Activated CD8-positive, alpha-beta memory T cell treated with anti-CD3 and anti-CD28 coated beads for 36 hours (primary cell): ENCODE measurements around the gene LRRC36. TPM values are rescaled to one million over a fixed set of nuclear protein-coding genes. Genes with fewer than 3 reads are reported as not detected.
"Not testable (repeated sequence)": the region's sequence is repeated elsewhere in the genome, so short reads cannot be mapped to it uniquely, and the experiment has no call there.

Source experiments
- CTCF ChIA-PET: fragments of 350-600 bp; sonication (Branson Sonifier 250); formaldehyde crosslinking; loops from one replicate; lab custom pipeline; 2021; ENCODE audit warnings: antibody characterized with exemption; lab: Charles Lee
- POLR2A ChIA-PET: fragments of 350-600 bp; sonication (Branson Sonifier 250); formaldehyde crosslinking; loops from one replicate; lab custom pipeline; 2021; ENCODE audit warnings: antibody characterized with exemption; lab: Charles Lee
- total RNA-seq, 2 experiments: library from RNA; stranded (reverse); gene quantifications; one replicate each; pipeline ENCODE4 v1.2.3, GENCODE V29; 2021

Gene LRRC36
- total RNA-seq, 2 experiments from 2014 or later: 0.55 to 1.1 TPM

- CTCF ChIA-PET: interaction anchor here (0.9 kb wide), 1 partner anchor 15 kb away, joined by 3 read pairs; no protein-coding TSS in a partner anchor
- POLR2A ChIA-PET: no interaction called here
Observed at GRCh38 chr16:67372664-67373063, 46.0 kb downstream of the LRRC36 start.

GRCh38 chr16:67376012-67376411 is 49.4 kb downstream of the LRRC36 start:
- CTCF ChIA-PET, POLR2A ChIA-PET: not testable (repeated sequence)

- ChIA-PET CTCF (interaction anchor here (0.9 kb wide), 1 partner anchor 100 kb away, joined by 3 read pairs; no protein-coding TSS in a partner anchor), POLR2A (no interaction called here)
Observed at GRCh38 chr16:67378642-67379041, 52.0 kb downstream of the LRRC36 start.

GRCh38 chr16:67383284-67383683 is 56.7 kb downstream of the LRRC36 start:
- POLR2A ChIA-PET: no interaction called here
- CTCF ChIA-PET: interaction anchor here (0.5 to 0.9 kb wide), 2 partner anchors 10 to 123 kb away, joined by 3 read pairs; no protein-coding TSS in a partner anchor

GRCh38 chr16:67384778-67385510 is 58.3 kb downstream of the LRRC36 start:
- POLR2A ChIA-PET: no interaction called here
- CTCF ChIA-PET: interaction anchor here (1.6 kb wide), 1 partner anchor 81 kb away, joined by 3 read pairs; no protein-coding TSS in a partner anchor

- ChIA-PET POLR2A (no interaction called here), CTCF (interaction anchor here (0.8 to 0.9 kb wide), 3 partner anchors 13 to 107 kb away, joined by 3 to 4 read pairs (median 3); no protein-coding TSS in a partner anchor)
Observed at GRCh38 chr16:67386861-67387455, 60.3 kb downstream of the LRRC36 start.

GRCh38 chr16:67387479-67388079 is 61.0 kb downstream of the LRRC36 start:
- CTCF ChIA-PET: no interaction called here

GRCh38 chr16:67388191-67388590 is 61.6 kb downstream of the LRRC36 start:
- POLR2A ChIA-PET: no interaction called here
- CTCF ChIA-PET: no interaction called here

More at GRCh38 chr16:67387479-67388079, 61.0 kb downstream of the LRRC36 start:
- POLR2A ChIA-PET: no interaction called here

GRCh38 chr16:67388591-67388990 is 62.0 kb downstream of the LRRC36 start:
- ChIA-PET POLR2A (interaction anchor here (0.7 kb wide), 1 partner anchor 748 kb away, joined by 10 read pairs; no protein-coding TSS in a partner anchor), CTCF (no interaction called here)

- POLR2A ChIA-PET: no interaction called here
- CTCF ChIA-PET: interaction anchor here (0.6 kb wide), 1 partner anchor 121 kb away, joined by 3 read pairs; no protein-coding TSS in a partner anchor
Observed at GRCh38 chr16:67389911-67390815, 63.5 kb downstream of the LRRC36 start.

GRCh38 chr16:67390816-67391423 is 64.3 kb downstream of the LRRC36 start:
- POLR2A ChIA-PET: no interaction called here
- CTCF ChIA-PET: interaction anchor here (0.6 kb wide), 1 partner anchor 66 kb away, joined by 3 read pairs; no protein-coding TSS in a partner anchor

GRCh38 chr16:67391424-67392300 is 65.0 kb downstream of the LRRC36 start:
- CTCF ChIA-PET: interaction anchor here (0.6 kb wide), 1 partner anchor 66 kb away, joined by 3 read pairs; no protein-coding TSS in a partner anchor
- POLR2A ChIA-PET: no interaction called here

- ChIA-PET POLR2A (interaction anchor here (0.6 kb wide), 1 partner anchor 299 kb away, joined by 7 read pairs; no protein-coding TSS in a partner anchor), CTCF (interaction anchor here (1.2 to 1.8 kb wide), 2 partner anchors 45 to 90 kb away, joined by 4 read pairs; no protein-coding TSS in a partner anchor)
Observed at GRCh38 chr16:67392301-67393059, 65.9 kb downstream of the LRRC36 start.

- CTCF ChIA-PET: interaction anchor here (0.6 to 1.8 kb wide), 4 partner anchors 46 to 158 kb away, joined by 3 to 5 read pairs (median 4); no protein-coding TSS in a partner anchor
- POLR2A ChIA-PET: interaction anchor here (0.6 kb wide), 1 partner anchor 300 kb away, joined by 7 read pairs; no protein-coding TSS in a partner anchor
Observed at GRCh38 chr16:67393111-67393787, 66.6 kb downstream of the LRRC36 start, which contains the start of gene TPPP3. Gene TPPP3, minus strand, starts transcription at chr16:67393498. Its CDS starts 2,387 bp downstream, at chr16:67391111.

GRCh38 chr16:67393788-67394154 is 67.2 kb downstream of the LRRC36 start:
- CTCF ChIA-PET: interaction anchor here (0.6 to 1.8 kb wide), 4 partner anchors 46 to 159 kb away, joined by 3 to 5 read pairs (median 4); no protein-coding TSS in a partner anchor

More at GRCh38 chr16:67393788-67394154, 67.2 kb downstream of the LRRC36 start:
- POLR2A ChIA-PET: no interaction called here
